Lower leg skin (tissue), 4 donors: ENCODE data around the gene TNFAIP2. TPM values are rescaled to one million over a fixed set of nuclear protein-coding genes. Genes with fewer than 3 reads are reported as not detected.

Experiments
- DNase-seq, 2 donors: peaks; one replicate each; pipeline ENCODE4 v3.0.0-alpha.2; 2019; ENCODE audit warnings: low spot score in 2 of 2
- H3K4me3 ChIP-seq: fragments of 200-600 bp; sonication (generic); 2 replicates; pipeline ENCODE4 v1.5.1; 2017; ENCODE audit warnings: mild to moderate bottlenecking, low read depth; ENCODE audit not compliant: poor library complexity, severe bottlenecking
- POLR2A ChIP-seq, 2 donors: fragments of 450-650 bp; IDR thresholded peaks; one replicate each; pipeline ENCODE4 v1.6.1; 2016 to 2017; ENCODE audit warnings: antibody characterized with exemption in 2 of 2, mild to moderate bottlenecking in 1 of 2, moderate library complexity in 1 of 2
- WGBS, 2 donors: methylation state at CpG; one replicate each; pipeline ENCODE4 v1.1.5; 2018; 5-methylcytosine and 5-hydroxymethylcytosine counted together
- intact Hi-C: fragments of 100-400 bp; cut with DNase I; formaldehyde crosslinking; loops from one replicate; pipeline ENCODE4 v1.15.0; 2023; ENCODE audit warnings: low total_unique reads
- total RNA-seq, 4 donors: library from RNA; depleted of rRNA; stranded (reverse); fragments of >200 nt; gene quantifications; one replicate each; pipeline ENCODE4 v1.1.0, GENCODE V29; 2016
- TF ChIP-seq, protein P1 (sequence below), 3 donors: fragments of 450-650 bp; IDR thresholded peaks; one replicate each; pipeline ENCODE4 v1.5.1; 2016; ENCODE audit warnings: antibody characterized with exemption in 3 of 3, mild to moderate bottlenecking in 3 of 3, moderate library complexity in 2 of 3

TNFAIP2 gene
- total RNA-seq, 4 donors from 2014 or later, result 8.2 to 33.6 (median 20.3) TPM

DNA sequence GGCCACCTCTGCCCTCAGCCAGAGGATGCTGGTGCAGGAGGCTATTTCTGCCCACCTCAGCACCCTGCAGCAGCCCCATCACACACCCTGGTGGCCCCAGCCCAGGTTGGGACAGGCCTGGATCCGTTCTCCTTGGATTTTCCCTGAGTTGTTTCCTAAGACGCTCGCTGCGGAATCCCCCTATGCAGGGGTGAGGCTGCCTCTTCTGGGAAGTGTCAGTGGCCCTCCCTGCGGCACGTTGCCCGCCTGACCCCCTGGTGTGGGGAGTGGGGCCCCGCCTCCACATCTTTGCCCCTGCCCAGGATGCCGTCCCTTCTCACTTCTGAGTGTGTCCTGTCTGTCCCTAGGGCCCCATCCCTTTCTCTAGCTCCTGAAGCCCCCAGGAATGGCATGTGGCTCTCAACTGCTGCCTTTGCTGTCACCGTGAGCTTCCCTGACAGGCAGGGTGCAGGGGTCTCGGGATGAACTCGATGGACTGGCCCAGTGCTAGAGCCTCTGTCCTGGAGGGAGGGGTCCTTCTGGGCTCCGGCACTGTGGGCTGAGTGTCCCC is 29.3 kb upstream of the TNFAIP2 start:
- no peak for DNase-seq
- no peak overlapping the region for H3K4me3 ChIP-seq
- intact Hi-C loops, result no loop called here
- TF ChIP-seq, protein P1, sequence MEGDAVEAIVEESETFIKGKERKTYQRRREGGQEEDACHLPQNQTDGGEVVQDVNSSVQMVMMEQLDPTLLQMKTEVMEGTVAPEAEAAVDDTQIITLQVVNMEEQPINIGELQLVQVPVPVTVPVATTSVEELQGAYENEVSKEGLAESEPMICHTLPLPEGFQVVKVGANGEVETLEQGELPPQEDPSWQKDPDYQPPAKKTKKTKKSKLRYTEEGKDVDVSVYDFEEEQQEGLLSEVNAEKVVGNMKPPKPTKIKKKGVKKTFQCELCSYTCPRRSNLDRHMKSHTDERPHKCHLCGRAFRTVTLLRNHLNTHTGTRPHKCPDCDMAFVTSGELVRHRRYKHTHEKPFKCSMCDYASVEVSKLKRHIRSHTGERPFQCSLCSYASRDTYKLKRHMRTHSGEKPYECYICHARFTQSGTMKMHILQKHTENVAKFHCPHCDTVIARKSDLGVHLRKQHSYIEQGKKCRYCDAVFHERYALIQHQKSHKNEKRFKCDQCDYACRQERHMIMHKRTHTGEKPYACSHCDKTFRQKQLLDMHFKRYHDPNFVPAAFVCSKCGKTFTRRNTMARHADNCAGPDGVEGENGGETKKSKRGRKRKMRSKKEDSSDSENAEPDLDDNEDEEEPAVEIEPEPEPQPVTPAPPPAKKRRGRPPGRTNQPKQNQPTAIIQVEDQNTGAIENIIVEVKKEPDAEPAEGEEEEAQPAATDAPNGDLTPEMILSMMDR (IDR thresholded peaks at IDR 0.05), result no peak
- TF ChIP-seq POLR2A (IDR thresholded peaks at IDR 0.05), result no peak
- WGBS, 2 donors, result 52 to 62% methylated on average over 10 to 13 of the region's 13 CpGs

DNA sequence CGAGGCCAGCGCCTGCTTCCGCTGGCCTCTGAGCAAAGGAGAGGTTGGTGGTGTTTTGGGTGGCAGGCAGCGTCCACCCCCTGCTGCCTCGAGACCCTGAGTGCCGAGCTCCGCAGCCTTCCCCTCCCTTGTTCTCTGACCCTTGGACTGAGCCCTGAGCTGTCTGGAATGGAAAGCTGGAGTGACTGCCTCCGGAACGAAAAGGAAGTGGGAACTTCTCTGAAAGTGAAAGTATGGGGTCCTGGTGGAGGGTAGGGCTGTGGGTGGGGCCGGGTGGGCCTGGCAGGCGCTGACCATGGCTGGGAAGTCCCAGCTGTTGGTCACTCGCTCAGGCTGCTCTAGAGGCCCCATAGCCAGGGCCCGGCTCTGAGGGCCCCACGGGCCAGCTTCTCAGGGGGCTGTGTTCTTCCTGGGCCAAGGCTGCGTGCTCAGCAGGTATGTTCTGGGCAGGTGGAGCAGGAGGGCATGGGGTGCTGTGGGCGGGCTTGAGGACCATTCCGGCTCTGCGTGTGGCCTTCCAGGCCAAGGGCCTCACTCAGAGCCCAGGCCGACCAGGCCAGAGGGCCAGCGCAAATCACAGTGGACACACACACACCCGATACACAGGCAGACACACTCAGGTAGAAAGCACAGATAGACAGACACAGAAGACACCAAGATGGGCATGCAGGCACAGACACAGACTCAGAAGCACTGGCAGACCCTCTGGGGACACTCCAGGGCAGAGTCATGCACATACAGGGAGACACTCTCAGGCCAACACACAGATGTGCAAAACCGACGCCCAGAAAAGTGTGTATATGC is 28.7 kb upstream of the TNFAIP2 start, which contains the start of gene EXOC3L4:
EXOC3L4 (plus strand) TSS at position 320 of the 804 bp plus-strand sequence. CDS start 5,495 bp downstream, outside the sequence.
- no peak within 1 kb of the TSS for H3K4me3 ChIP-seq
- no peak for DNase-seq
- WGBS, 2 donors, result 71 to 83% methylated on average over 17 to 20 of the region's 23 CpGs
- TF ChIP-seq, protein P1 (IDR thresholded peaks at IDR 0.05), result no peak
- TF ChIP-seq POLR2A (IDR thresholded peaks at IDR 0.05), result no peak
- intact Hi-C loops, result no loop called here

- intact Hi-C loops, result no loop called here
- 91 to 93% methylated on average over 3 to 11 of the region's 11 CpGs for WGBS, 2 donors
- no peak for TF ChIP-seq POLR2A (IDR thresholded peaks at IDR 0.05)
- TF ChIP-seq, protein P1 (IDR thresholded peaks at IDR 0.05), result no peak
- no peak overlapping the region for H3K4me3 ChIP-seq
- DNase-seq, result no peak
Observed at GRCh38 chr14:103095210-103095778, 28.0 kb upstream of the TNFAIP2 start.

DNA sequence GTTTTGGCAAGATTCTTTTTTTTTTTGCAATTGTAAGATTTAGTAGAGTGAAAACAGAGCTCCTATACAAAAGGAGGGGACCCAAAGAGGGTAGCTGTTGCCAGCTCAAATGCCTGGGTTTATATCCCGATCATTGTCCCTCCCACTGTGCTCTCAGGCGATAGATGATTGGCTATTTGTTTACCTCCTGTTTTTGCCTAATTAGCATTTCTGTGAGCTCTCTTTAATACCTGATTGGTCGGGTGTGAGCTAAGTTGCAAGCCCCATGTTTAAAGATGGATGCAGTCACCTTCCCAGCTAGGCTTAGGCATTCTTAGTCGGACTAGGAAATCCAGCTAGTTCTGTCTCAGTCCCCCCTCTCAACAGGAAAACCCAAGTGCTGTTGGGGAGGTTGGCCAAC is 26.9 kb upstream of the TNFAIP2 start:
- no peak for DNase-seq
- no peak overlapping the region for H3K4me3 ChIP-seq
- TF ChIP-seq, protein P1 (IDR thresholded peaks at IDR 0.05), result no peak
- TF ChIP-seq POLR2A (IDR thresholded peaks at IDR 0.05), result no peak
- intact Hi-C loops, result no loop called here
- WGBS, 2 donors, result 63 to 78% methylated on average over 4 of the region's 4 CpGs

- intact Hi-C loops, result no loop called here
- TF ChIP-seq, protein P1 (IDR thresholded peaks at IDR 0.05), result no peak
- no peak for TF ChIP-seq POLR2A (IDR thresholded peaks at IDR 0.05)
- DNase-seq, result no peak
- 86 to 87% methylated on average over 26 of the region's 26 CpGs for WGBS, 2 donors
- no peak overlapping the region for H3K4me3 ChIP-seq
Observed at GRCh38 chr14:103097244-103097993, 25.8 kb upstream of the TNFAIP2 start.
